HEK293T (cell line): ENCODE data around the gene GSTM3.

Experiments
- ARNT ChIP-seq: fragments of 450-650 bp; IDR thresholded peaks from 2 replicates; pipeline ENCODE4 v1.6.1; 2017; ENCODE audit warnings: mild to moderate bottlenecking
- BHLHE40 ChIP-seq: fragments of 450-650 bp; IDR thresholded peaks from 2 replicates; pipeline ENCODE4 v1.6.1; 2016; ENCODE audit warnings: mild to moderate bottlenecking, moderate library complexity, borderline replicate concordance
- ELF4 ChIP-seq: fragments of 450-650 bp; IDR thresholded peaks from 2 replicates; pipeline ENCODE4 v1.6.1; 2017; ENCODE audit warnings: antibody characterized with exemption
- FOXA1 ChIP-seq: fragments of 450-650 bp; IDR thresholded peaks from 2 replicates; pipeline ENCODE4 v1.6.1; 2016; ENCODE audit warnings: mild to moderate bottlenecking
- FOXK2 ChIP-seq: fragments of 450-650 bp; IDR thresholded peaks from 2 replicates; pipeline ENCODE4 v1.6.1; 2016; ENCODE audit warnings: mild to moderate bottlenecking
- FOXM1 ChIP-seq: fragments of 450-650 bp; IDR thresholded peaks from 2 replicates; pipeline ENCODE4 v1.6.1; 2017; ENCODE audit warnings: mild to moderate bottlenecking, borderline replicate concordance
- HDGF ChIP-seq: fragments of 450-650 bp; IDR thresholded peaks from 2 replicates; pipeline ENCODE4 v1.6.1; 2017; ENCODE audit warnings: antibody characterized with exemption, borderline replicate concordance
- L3MBTL2 ChIP-seq: fragments of 450-650 bp; conservative IDR thresholded peaks from 2 replicates; pipeline ENCODE4 v1.6.1; 2016; ENCODE audit warnings: mild to moderate bottlenecking
- LEF1 ChIP-seq: fragments of 450-650 bp; IDR thresholded peaks from 2 replicates; pipeline ENCODE4 v1.6.1; 2017; ENCODE audit warnings: mild to moderate bottlenecking, borderline replicate concordance
- NFRKB ChIP-seq: fragments of 450-650 bp; IDR thresholded peaks from 2 replicates; pipeline ENCODE4 v1.6.1; 2016; ENCODE audit warnings: mild to moderate bottlenecking, moderate library complexity
- PKNOX1 ChIP-seq: fragments of 450-650 bp; IDR thresholded peaks from 2 replicates; pipeline ENCODE4 v1.6.1; 2016
- SP1 ChIP-seq: fragments of 450-650 bp; IDR thresholded peaks from 2 replicates; pipeline ENCODE4 v1.6.1; 2017
- SUZ12 ChIP-seq: fragments of 450-650 bp; IDR thresholded peaks from 2 replicates; pipeline ENCODE4 v1.6.1; 2016; ENCODE audit warnings: mild to moderate bottlenecking
- TARDBP ChIP-seq: fragments of 450-650 bp; IDR thresholded peaks from 2 replicates; pipeline ENCODE4 v1.6.1; 2016

- no peak for TF ChIP-seq FOXA1
- no peak for TF ChIP-seq HDGF
- TF ChIP-seq SUZ12 = no peak
- no peak for TF ChIP-seq PKNOX1
- TF ChIP-seq BHLHE40 = no peak
- no peak for TF ChIP-seq L3MBTL2
- no peak for TF ChIP-seq SP1
- no peak for TF ChIP-seq NFRKB
- TF ChIP-seq ELF4 = no peak
- TF ChIP-seq FOXM1 = no peak
- TF ChIP-seq FOXK2 = no peak
- TF ChIP-seq TARDBP = no peak
- no peak for TF ChIP-seq LEF1
- TF ChIP-seq ARNT = no peak
Observed at GRCh38 chr1:109754738-109755137, 13.9 kb upstream of the GSTM3 start.
